ENCODE data around the gene ST8SIA2.

The ST8SIA2 gene

DNA sequence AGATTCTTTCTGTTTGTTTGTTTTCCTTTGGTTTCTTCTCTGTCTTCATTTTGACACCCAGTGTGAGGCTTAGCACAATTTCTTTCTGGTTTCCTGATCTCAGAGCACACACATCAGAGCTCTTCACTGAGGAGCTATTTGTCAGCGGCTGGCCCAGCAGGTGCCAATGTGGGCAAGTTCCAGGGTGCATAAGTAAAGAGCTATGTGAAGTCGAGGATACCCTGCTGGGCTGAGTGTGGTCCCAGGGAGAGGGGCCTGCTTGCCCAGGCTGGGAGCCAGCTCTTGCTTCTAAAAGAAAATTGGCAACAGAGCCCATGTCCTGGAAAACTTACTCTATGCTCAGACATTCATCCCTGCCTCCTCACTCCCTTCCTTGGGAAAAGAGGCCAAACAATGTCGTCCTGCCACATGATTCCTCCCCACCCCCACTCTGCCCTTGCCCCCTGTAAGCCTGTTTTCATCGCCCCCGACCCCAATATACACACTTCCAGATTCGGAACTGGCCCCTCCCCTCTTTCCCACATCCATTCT lies 101.2 kb downstream of the ST8SIA2 start:
- DNase-seq (ENCODE audit: low read depth), result no peak

DNA sequence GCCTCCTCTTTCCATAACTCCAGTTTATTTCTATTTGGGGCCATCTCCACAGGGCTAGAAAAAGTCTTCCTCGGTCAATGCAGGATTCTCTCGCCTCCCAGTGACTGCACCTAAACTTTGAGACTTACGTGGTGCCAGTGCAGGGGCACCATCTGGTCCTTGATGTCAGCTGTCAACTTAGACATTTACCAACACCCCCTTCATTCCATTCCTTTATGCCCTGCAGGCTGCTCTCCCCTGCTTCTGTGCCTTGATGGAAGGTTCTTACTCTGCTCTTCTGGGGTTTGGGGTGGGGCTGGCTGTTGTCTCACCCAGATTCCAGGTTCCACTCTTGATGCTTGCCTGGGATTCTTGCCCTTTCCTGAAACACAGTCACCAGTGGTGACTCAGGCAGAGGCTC lies 101.8 kb downstream of the ST8SIA2 start:
- no peak for DNase-seq (ENCODE audit: low read depth)

DNA sequence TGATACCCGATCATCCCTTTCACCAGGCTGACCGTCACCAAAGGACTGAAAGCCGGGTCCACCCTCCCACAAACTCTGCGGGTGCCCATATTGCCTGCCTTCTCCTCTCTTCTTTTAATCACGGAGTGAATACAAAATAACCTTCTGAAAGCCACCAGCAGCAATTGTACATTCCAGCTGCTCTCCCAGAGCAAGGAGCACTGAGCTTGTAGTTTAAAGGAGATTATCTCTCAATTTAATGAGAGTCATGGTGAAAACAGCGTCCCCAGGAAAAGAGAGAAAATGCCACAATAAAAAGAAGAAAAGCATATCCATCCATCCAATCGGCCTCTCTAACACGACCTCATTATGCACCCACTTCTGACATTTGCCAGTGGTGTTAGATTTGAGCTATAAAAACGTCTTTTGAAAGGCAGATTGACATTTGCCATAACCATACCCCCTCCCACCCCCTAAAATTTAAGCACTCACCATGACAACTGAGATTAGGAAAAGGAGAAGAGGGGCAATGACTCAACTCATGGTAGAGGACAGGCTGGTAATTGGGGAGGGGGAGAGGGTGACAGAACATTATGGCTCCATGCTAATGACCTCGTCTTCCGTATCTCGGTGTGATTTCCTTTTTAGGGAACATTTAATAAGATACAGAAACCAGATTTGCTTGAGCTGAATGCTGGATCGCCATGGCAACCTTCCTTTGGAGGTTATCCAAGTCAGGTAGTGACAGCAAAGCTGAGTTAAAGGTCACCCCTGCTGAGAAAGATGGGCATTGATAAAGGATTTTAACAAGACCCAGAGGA lies 106.2 kb downstream of the ST8SIA2 start:
- DNase-seq (ENCODE audit: low read depth), result no peak

DNA sequence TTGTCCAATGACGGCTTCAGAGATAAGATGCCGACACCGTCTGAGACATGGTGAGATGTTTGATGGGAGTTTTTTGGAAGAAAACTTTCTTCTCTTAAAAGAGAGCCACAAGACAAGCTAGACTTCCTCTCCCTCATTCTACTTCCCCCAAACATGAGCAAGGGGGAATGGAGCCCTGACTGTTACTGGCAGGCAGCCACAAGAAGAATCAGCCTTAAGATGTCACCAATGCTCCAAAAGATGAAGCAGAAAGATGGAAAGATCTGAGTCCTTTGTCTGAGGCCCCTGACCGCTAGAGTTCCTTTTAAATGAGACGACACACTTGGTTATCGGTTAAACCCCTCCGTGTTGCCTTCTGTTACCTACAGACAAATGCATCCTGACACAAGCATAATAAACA lies 108.7 kb downstream of the ST8SIA2 start:
- DNase-seq (ENCODE audit: low read depth), result no peak

DNA sequence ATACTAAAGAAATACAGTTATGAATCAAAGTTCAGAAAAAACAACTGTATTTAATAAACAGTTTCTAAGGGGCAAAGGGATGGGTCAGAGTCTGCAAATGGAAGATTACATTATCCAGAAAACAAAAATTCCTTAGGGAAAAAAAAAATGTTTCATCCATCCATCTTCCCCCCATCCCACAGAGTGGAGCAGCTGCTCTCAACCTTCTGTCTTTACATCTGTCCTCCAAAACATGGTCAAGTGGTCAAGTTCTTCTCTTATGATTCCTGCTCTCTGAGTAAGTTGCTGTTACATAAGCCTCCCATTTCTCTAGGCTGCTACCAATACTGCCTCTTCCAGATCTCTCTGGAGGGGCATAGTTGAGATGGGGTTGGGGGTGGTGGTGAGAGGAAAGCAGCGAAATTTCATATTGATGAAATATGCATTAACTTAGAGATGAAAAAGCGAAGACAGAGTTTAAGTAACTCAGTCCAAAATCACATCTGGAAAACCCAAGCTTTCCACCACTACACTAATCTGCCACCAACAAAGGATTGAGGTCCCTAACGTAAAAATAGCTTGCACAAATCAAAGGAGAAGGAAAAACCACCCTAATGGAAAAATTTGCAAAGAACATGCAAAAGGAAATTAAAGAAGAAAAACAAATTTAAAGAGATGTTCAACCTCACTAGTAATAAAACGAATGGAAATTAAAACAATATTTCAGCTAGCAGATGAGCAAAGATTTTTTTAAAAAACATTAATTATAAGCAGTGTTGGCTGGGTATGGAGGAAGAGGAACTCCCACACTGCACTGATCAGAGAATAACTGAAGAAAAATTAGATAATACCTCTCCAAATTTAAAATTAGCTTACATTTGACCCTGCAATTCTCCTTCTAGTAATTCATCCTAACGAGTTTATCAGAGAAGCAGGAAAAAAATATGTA lies 109.5 kb downstream of the ST8SIA2 start:
- no peak for DNase-seq (ENCODE audit: low read depth)

DNA sequence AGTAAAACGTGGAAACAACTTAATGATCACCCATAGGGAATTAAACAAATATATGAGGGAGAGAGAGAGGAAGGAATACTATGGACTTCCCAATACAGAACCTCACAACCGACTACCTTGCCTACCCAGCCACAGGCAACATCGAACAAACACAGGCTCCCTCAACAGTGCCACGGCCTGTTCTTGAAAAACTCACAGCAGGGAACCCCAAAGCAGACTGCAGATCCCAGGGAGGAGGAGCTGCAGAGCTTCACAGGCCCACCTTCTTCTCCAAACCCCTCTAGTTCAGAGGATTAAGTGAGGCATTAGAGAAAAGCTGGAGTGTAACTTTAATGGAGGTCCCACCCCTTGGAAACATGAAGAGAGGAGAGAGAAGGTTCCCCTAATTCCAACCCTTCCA lies 110.2 kb downstream of the ST8SIA2 start:
- DNase-seq (ENCODE audit: low read depth), result no peak

DNA sequence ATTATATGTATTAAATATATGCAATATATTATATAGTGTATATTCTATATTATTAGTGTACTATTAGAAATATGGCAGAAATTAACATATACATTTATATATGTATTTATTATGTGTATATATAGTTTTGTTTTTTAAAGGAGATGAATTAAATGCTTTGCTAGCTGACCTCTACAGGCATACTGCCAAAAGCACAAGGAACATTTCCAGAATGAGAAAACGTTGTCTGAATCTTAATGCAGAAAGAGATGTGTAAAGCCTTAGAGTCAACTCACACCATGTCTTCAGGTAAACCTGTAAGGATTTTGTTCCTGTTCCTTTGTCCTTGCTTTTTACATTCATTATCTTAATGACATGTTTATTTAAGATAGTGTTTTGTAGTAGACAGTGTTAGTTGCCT lies 111.9 kb downstream of the ST8SIA2 start:
- DNase-seq (ENCODE audit: low read depth), result no peak

DNA sequence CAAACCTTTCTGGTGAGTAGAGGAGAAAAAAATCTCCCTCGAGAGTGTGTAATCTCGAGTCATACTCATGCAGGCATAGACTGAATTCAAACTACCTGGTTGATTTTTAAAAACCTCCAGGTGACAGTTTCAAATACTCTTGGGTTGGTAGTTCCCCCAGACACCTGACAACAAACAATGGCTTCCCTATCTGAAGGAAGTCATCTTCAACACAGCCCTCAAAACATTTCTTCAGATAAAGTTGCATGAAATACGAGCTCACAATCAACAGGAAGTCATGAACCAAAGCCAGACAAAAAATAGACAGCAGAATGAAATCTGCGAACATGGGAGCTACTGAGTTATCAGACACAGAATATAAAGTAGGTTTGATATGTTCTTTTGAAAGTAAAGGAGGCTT lies 112.8 kb downstream of the ST8SIA2 start:
- DNase-seq (ENCODE audit: low read depth), result no peak

DNA sequence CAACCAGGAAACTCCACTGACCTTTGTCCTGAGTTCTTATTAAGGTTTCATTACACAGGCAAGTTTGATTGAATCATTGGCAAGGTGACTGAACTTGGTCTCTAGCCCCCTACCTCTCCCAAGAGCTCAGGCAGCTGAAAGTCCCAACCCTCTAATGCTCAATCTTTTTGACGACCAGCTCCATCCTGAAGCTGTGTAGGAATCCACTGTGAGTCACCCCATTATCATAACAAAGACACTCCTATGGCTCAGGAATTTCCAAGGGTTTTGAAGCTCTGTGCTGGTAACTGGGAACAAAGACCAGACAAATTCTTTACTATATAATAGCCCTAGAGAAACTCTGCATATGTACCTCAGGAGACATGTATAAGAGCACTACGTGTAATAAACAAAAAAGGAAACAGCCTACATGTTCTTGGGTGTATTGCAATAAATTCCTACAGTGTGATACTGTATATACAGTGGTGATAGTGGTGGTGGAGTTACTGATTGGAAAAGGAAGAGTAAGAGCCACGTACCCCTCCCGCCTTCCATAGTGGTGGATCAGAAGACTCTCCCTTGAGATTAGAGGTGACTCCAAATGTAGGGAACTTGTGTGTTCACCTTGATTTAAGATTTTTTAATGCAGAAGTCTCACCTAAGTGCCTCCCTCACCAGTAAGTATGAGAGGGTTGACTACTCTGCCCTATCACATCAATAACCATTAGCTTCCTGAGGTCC lies 116.6 kb downstream of the ST8SIA2 start:
- no peak for DNase-seq (ENCODE audit: low read depth)

Data from non-pigmented ciliary epithelial cell (primary cell).